Uterus (tissue), 4 donors: ENCODE data around the gene IRF2. TPM values are rescaled to one million over a fixed set of nuclear protein-coding genes. Genes with fewer than 3 reads are reported as not detected.

Source experiments
- DNase-seq, 2 donors: peaks; one replicate each; pipeline ENCODE4 v3.0.0-alpha.2; 2019 to 2020
- H3K27ac ChIP-seq, 2 donors: fragments of 200-600 bp; sonication (generic); 1 replicate in 1 of 2; 2 replicates in 1 of 2; pipeline ENCODE4 v1.5.1; 2016 to 2018
- H3K27me3 ChIP-seq, 2 donors: fragments of 200-600 bp; sonication (generic); one replicate each; pipeline ENCODE4 v1.5.1; 2018 to 2019; ENCODE audit warnings: control low read depth in 1 of 2
- H3K36me3 ChIP-seq, 2 donors: fragments of 200-600 bp; sonication (generic); one replicate each; pipeline ENCODE4 v1.5.1; 2019; ENCODE audit warnings: control low read depth in 1 of 2
- H3K4me1 ChIP-seq, 2 donors: fragments of 200-600 bp; sonication (generic); one replicate each; pipeline ENCODE4 v1.5.1; 2018 to 2019; ENCODE audit warnings: control low read depth in 1 of 2
- H3K4me3 ChIP-seq, 2 donors: fragments of 200-600 bp; sonication (generic); 1 replicate in 1 of 2; 2 replicates in 1 of 2; pipeline ENCODE4 v1.5.1; 2018 to 2019; ENCODE audit warnings: mild to moderate bottlenecking in 1 of 2
- H3K9me3 ChIP-seq, 2 donors: fragments of 200-600 bp; sonication (generic); one replicate each; pipeline ENCODE4 v1.5.1; 2019; ENCODE audit warnings: control low read depth in 1 of 2
- POLR2A ChIP-seq, 2 donors: fragments of 450-650 bp; IDR thresholded peaks; one replicate each; pipeline ENCODE4 v1.6.1; 2016; ENCODE audit warnings: antibody characterized with exemption in 2 of 2, mild to moderate bottlenecking in 1 of 2, moderate library complexity in 1 of 2
- intact Hi-C: fragments of 100-400 bp; cut with DNase I; formaldehyde crosslinking; loops from one replicate; pipeline ENCODE4 v1.15.1; 2023; ENCODE audit warnings: low total_unique reads
- total RNA-seq, 4 donors: library from RNA; depleted of rRNA in 3 of 4; stranded (reverse); fragments of >200 nt in 3 of 4; gene quantifications; one replicate each; pipeline versions ENCODE4 v1.1.0 to v1.2.4, GENCODE V29; 2014 to 2023
- TF ChIP-seq, protein P1 (sequence below), 4 experiments: fragments of 200-600 bp in 2 of 4; fragments of 450-650 bp in 2 of 4; sonication (generic) in 2 of 4; IDR thresholded peaks; one replicate each; pipeline ENCODE4 v1.5.1; 2016 to 2019; ENCODE audit warnings: antibody characterized with exemption in 4 of 4, mild to moderate bottlenecking in 2 of 4, moderate library complexity in 1 of 4
- donor health status: DM: yes; HTN: yes; CAD: no.

The IRF2 gene
- total RNA-seq, 4 donors from 2014 or later = 7.9 to 45.7 (median 35.7) TPM

DNA sequence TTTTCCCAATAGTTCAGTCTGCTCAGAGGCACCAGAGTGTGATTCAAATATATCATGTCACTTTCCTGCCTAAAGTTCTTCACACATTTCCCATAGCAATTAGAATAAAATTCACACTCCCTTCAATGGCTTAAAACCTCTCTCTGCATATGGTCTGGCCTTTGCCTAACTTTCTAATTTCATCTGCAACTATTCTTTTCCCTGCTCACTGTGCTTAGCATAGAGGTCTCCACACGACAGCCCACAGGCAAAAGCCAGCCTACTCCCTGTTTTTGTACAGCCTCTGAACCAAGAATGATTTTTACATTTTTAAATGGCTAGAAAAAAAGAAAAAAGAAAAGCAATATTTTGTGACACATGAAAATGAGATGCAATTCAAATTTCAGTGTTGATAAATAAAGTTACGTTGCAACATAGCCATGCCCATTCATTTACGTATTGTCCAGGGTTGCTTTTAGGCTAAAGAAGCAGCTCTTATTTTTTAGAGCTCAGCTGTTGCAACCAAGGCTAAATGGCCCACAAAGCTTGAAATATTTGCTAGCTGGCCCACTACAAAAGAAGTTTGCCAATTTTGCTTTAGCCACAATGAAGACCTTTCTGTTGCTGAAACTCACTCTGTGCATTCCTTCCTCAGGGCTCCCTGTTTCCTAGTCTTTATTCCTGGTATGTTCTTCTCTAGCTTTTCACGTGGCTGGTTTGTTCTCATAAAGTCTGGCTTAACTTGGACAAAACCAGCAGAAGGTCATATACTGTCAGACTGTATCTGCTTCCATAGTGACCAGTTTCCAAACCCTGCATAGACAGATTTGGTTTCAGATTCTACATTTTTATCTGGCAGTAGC, 26.6 kb upstream of the IRF2 start:
- Histone ChIP-seq H3K27me3 (no peaks in the 10 kb centered on the region), H3K4me1 (no peaks in the 10 kb centered on the region), H3K9me3 (no peaks in the 10 kb centered on the region), H3K36me3 (no peaks in the 10 kb centered on the region), H3K27ac (no peak overlapping the region), H3K4me3 (no peak overlapping the region)
- no peak for DNase-seq
- TF ChIP-seq, protein P1, sequence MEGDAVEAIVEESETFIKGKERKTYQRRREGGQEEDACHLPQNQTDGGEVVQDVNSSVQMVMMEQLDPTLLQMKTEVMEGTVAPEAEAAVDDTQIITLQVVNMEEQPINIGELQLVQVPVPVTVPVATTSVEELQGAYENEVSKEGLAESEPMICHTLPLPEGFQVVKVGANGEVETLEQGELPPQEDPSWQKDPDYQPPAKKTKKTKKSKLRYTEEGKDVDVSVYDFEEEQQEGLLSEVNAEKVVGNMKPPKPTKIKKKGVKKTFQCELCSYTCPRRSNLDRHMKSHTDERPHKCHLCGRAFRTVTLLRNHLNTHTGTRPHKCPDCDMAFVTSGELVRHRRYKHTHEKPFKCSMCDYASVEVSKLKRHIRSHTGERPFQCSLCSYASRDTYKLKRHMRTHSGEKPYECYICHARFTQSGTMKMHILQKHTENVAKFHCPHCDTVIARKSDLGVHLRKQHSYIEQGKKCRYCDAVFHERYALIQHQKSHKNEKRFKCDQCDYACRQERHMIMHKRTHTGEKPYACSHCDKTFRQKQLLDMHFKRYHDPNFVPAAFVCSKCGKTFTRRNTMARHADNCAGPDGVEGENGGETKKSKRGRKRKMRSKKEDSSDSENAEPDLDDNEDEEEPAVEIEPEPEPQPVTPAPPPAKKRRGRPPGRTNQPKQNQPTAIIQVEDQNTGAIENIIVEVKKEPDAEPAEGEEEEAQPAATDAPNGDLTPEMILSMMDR (IDR thresholded peaks at IDR 0.05) = no peak
- TF ChIP-seq POLR2A (IDR thresholded peaks at IDR 0.05) = no peak
- intact Hi-C loops = no loop called here

DNA sequence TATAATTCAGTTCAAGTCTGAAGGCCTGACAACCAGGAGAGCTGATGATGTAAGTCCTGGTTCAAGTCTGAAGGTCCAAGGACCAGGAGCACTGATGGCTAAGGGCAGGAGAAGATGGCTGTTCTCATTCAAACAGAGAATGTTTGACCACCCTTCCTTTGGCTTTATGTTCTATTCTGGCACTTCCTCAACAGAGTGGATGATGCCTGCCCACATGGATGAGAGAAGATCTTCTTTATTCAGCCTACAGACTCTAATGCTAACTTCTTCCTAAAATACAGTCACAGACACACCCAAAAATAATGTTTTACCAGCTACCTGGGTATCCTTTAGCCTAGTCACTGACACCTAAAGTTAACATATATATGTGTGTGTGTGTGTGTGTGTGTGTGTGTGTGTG, 25.6 kb upstream of the IRF2 start:
- no peak for TF ChIP-seq POLR2A (IDR thresholded peaks at IDR 0.05)
- TF ChIP-seq, protein P1 (IDR thresholded peaks at IDR 0.05) = no peak
- intact Hi-C loops = no loop called here
- DNase-seq = no peak
- no peaks in the 10 kb centered on the region for H3K36me3 ChIP-seq
- no peaks in the 10 kb centered on the region for H3K27me3 ChIP-seq
- no peaks in the 10 kb centered on the region for H3K4me1 ChIP-seq
- no peaks in the 10 kb centered on the region for H3K9me3 ChIP-seq
- H3K27ac ChIP-seq = no peak overlapping the region
- no peak overlapping the region for H3K4me3 ChIP-seq

DNA sequence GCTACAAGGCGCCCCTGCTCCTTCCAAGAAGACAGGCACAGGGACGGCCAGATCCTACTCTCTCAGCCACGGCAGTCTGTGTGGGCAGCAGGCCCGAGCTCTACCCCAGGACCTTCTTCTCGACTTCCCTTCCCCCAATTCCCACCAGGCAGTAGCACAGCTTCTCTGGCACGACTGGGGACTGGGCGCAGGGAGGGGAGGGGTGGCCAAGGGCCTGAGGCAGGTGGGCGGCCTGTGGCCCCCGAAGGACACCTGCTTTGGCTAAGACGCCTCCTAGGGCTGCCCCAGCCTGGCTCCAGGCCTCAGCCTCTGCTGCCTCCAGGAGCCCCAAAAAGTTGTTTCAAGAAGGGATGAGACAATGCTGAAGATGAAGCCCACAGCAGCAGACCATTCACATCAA, 24.2 kb upstream of the IRF2 start:
- no peak for DNase-seq
- no peak overlapping the region for H3K4me3 ChIP-seq
- no peaks in the 10 kb centered on the region for H3K4me1 ChIP-seq
- no peaks in the 10 kb centered on the region for H3K27me3 ChIP-seq
- H3K9me3 ChIP-seq = no peaks in the 10 kb centered on the region
- no peaks in the 10 kb centered on the region for H3K36me3 ChIP-seq
- intact Hi-C loops = no loop called here
- no peak overlapping the region for H3K27ac ChIP-seq
- TF ChIP-seq, protein P1 (IDR thresholded peaks at IDR 0.05) = no peak
- no peak for TF ChIP-seq POLR2A (IDR thresholded peaks at IDR 0.05)

DNA sequence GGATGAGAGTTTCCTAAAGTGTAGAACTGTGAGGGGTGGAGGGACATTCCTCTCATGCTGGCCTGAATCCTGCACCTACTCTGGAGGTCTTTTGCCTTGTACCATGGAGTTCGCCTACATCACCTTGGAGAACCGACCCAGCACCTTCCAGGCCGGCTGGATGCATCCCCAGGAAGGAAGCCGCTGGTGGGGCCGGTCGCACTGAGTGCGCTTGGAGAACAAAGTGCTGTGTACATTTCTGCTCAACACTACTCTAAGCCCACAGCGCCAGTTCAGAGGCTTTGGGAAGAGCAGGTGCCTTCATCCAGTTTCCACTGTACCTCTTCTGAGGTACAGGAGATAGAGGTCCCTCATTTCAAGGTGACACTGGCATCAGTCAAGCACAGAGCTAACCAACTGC, 15.4 kb upstream of the IRF2 start:
- Histone ChIP-seq H3K9me3 (no peaks in the 10 kb centered on the region), H3K36me3 (no peaks in the 10 kb centered on the region), H3K4me3 (no peak overlapping the region), H3K4me1 (no peaks in the 10 kb centered on the region), H3K27ac (no peak overlapping the region), H3K27me3 (no peaks in the 10 kb centered on the region)
- no peak for DNase-seq
- TF ChIP-seq POLR2A (IDR thresholded peaks at IDR 0.05) = no peak
- TF ChIP-seq, protein P1 (IDR thresholded peaks at IDR 0.05) = no peak
- intact Hi-C loops = no loop called here

DNA sequence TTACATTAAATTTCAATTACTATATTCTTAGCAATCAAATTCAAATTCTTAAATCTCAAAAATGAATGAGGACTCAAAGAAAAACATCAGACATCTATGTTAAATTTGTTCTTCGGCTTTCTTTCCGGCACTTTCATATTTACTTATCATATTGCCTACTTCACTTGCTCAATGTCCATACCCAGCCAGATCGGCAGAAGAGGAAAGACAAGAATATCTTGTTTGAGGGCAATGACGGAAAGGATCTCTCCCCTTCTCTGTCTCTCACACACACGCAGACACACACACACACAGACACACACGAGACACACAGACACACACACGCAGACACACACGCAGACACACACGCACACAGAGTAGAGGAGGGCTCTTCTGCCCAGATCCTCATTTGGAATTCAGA, 13.2 kb upstream of the IRF2 start:
- Histone ChIP-seq H3K9me3 (no peaks in the 10 kb centered on the region), H3K27ac (no peak overlapping the region), H3K36me3 (no peaks in the 10 kb centered on the region), H3K4me1 (no peaks in the 10 kb centered on the region), H3K4me3 (no peak overlapping the region), H3K27me3 (no peaks in the 10 kb centered on the region)
- TF ChIP-seq, protein P1 (IDR thresholded peaks at IDR 0.05) = no peak
- TF ChIP-seq POLR2A (IDR thresholded peaks at IDR 0.05) = no peak
- DNase-seq = no peak
- intact Hi-C loops = no loop called here
